Measurements from ENCODE around the gene CDH23. TPM values are rescaled to one million over a fixed set of nuclear protein-coding genes. Genes with fewer than 3 reads are reported as not detected.

The CDH23 gene
- total RNA-seq, 1 experiment from 2014 or later, result 7.8 TPM

- TF ChIP-seq CTCF (conservative IDR thresholded peaks at IDR 0.05), result no peak
- TF ChIP-seq EZH2 (IDR thresholded peaks at IDR 0.05; ENCODE audit: low read depth), result no peak
- Histone ChIP-seq H3K4me2 (no peak overlapping the region), H3F3A (ENCODE audit: insufficient read depth, low read depth) (no peaks in the 10 kb centered on the region), H3K27ac (no peak overlapping the region), H2AFZ (no peak overlapping the region), H3K9me3 (ENCODE audit: insufficient read depth, low read depth) (no peaks in the 10 kb centered on the region), H4K20me1 (ENCODE audit: insufficient read depth) (peaks cover 13% of the 10 kb centered on the region; the same call in 1 of the 2 replicates), H3K27me3 (ENCODE audit: insufficient read depth, low read depth) (no peaks in the 10 kb centered on the region), H3K4me3 (no peak overlapping the region), H3K79me2 (ENCODE audit: low read depth) (no peaks in the 10 kb centered on the region), H3K36me3 (ENCODE audit: low read depth) (no peaks in the 10 kb centered on the region), H3K9me2 (ENCODE audit: insufficient read depth) (no peaks in the 10 kb centered on the region), H3K4me1 (replicated peaks; ENCODE audit: insufficient read depth) (no peaks in the 10 kb centered on the region)
- ChIA-PET POLR2A (ENCODE audit: unreplicated experiment) (no interaction called here), CTCF (no interaction called here)
- no TSS peak for BruUV-seq (replicated peaks)
- intact Hi-C loops (cut with micrococcal nuclease; ENCODE audit: unreplicated experiment), result no loop called here
- DNase-seq, result peak; percentile 50 to 58
Measured at GRCh38 chr10:71454347-71454746, 57.6 kb downstream of the CDH23 start.

GRCh38 chr10:71455035-71455434 is 58.3 kb downstream of the CDH23 start:
- ChIA-PET POLR2A (ENCODE audit: unreplicated experiment) (no interaction called here), CTCF (no interaction called here)
- H3K36me3 ChIP-seq (ENCODE audit: low read depth), result no peaks in the 10 kb centered on the region
- H3K27me3 ChIP-seq (ENCODE audit: insufficient read depth, low read depth), result no peaks in the 10 kb centered on the region
- H3K4me3 ChIP-seq, result no peak overlapping the region
- no TSS peak for BruUV-seq (replicated peaks)
- no peaks in the 10 kb centered on the region for H3K9me3 ChIP-seq (ENCODE audit: insufficient read depth, low read depth)
- DNase-seq, result no peak
- intact Hi-C loops (cut with micrococcal nuclease; ENCODE audit: unreplicated experiment), result no loop called here
- H2AFZ ChIP-seq, result no peak overlapping the region
- no peaks in the 10 kb centered on the region for H3F3A ChIP-seq (ENCODE audit: insufficient read depth, low read depth)
- TF ChIP-seq EZH2 (IDR thresholded peaks at IDR 0.05; ENCODE audit: low read depth), result no peak
- TF ChIP-seq CTCF (conservative IDR thresholded peaks at IDR 0.05), result no peak
- H3K4me1 ChIP-seq (replicated peaks; ENCODE audit: insufficient read depth), result no peaks in the 10 kb centered on the region
- H3K4me2 ChIP-seq, result no peak overlapping the region
- peaks cover 13% of the 10 kb centered on the region; the same call in 1 of the 2 replicates for H4K20me1 ChIP-seq (ENCODE audit: insufficient read depth)
- H3K27ac ChIP-seq, result no peak overlapping the region
- H3K9me2 ChIP-seq (ENCODE audit: insufficient read depth), result no peaks in the 10 kb centered on the region
- no peaks in the 10 kb centered on the region for H3K79me2 ChIP-seq (ENCODE audit: low read depth)

GRCh38 chr10:71456631-71457030 is 59.9 kb downstream of the CDH23 start:
- DNase-seq, result no peak
- Histone ChIP-seq H3F3A (ENCODE audit: insufficient read depth, low read depth) (no peaks in the 10 kb centered on the region), H3K36me3 (ENCODE audit: low read depth) (no peaks in the 10 kb centered on the region), H3K4me3 (no peak overlapping the region), H3K27me3 (ENCODE audit: insufficient read depth, low read depth) (no peaks in the 10 kb centered on the region), H3K9me2 (ENCODE audit: insufficient read depth) (no peaks in the 10 kb centered on the region), H3K9me3 (ENCODE audit: insufficient read depth, low read depth) (no peaks in the 10 kb centered on the region), H2AFZ (no peak overlapping the region), H3K4me2 (no peak overlapping the region), H3K4me1 (replicated peaks; ENCODE audit: insufficient read depth) (no peaks in the 10 kb centered on the region), H3K27ac (no peak overlapping the region), H4K20me1 (ENCODE audit: insufficient read depth) (peaks cover 13% of the 10 kb centered on the region; the same call in 1 of the 2 replicates), H3K79me2 (ENCODE audit: low read depth) (no peaks in the 10 kb centered on the region)
- intact Hi-C loops (cut with micrococcal nuclease; ENCODE audit: unreplicated experiment), result no loop called here
- no TSS peak for BruUV-seq (replicated peaks)
- TF ChIP-seq EZH2 (IDR thresholded peaks at IDR 0.05; ENCODE audit: low read depth) (no peak), CTCF (conservative IDR thresholded peaks at IDR 0.05) (no peak)
- CTCF ChIA-PET, result interaction anchor here (0.6 to 1.0 kb wide), 2 partner anchors 43 to 60 kb away, joined by 3 to 6 read pairs; partner anchors contain the start of gene CDH23
- POLR2A ChIA-PET (ENCODE audit: unreplicated experiment), result no interaction called here
